HG03039 (cell line): ENCODE data around the gene KCNJ13.
"Not testable (repeated sequence)": the region's sequence is repeated elsewhere in the genome, so short reads cannot be mapped to it uniquely, and the experiment has no call there.

Experiments used
- ATAC-seq: cut with Tn5 transposase; IDR thresholded peaks from one replicate; pipeline ENCODE4 v1.9.1; 2021; ENCODE audit warnings: mild to moderate bottlenecking, moderate library complexity; ENCODE audit not compliant: unreplicated experiment

The KCNJ13 gene

DNA sequence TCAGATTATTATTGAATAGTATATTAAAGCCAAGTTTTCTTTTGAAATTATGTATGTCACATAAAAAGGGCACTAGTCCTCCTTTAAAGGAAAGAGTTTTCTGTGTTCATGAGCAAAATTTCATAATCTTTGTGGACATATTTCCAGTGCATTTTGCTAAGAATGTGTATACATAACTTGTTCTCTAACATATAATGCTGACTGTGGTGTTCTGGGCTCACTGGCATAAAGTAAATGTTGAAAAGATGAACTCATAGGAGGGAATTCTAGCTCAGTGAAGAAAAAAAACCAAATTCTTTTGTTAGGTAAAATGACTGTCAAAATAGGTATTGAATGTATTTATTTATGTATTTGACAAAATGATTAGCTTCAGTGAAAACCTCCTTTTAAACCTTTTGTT, 6.2 kb downstream of the KCNJ13 start:
- ATAC-seq: no peak

DNA sequence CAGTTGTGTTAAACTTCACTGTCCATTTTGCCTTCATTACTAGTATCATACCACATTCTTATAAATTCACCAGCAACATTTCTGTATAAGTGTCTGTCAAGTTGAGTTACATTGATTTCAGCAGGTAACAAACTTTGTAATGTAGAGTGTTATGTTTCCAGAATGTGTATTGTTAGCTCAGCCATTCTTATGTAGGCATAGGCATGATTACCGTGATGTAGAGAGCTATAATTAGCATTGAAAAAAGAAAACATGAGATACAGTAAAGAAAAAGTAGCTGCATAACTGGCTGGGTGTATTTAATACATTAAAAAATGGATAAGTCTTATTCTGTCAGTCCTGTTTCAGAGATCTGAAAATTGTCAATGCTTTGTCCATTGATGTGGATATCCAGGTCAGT, 8.5 kb downstream of the KCNJ13 start:
- ATAC-seq: no peak

- ATAC-seq: no peak
These were observed 15.0 kb downstream of the KCNJ13 start for GRCh38 chr2:232761301-232761907.

GRCh38 chr2:232757905-232758304, 18.5 kb downstream of the KCNJ13 start:
- no peak for ATAC-seq

GRCh38 chr2:232750135-232750671, 26.2 kb downstream of the KCNJ13 start:
- no peak for ATAC-seq

DNA sequence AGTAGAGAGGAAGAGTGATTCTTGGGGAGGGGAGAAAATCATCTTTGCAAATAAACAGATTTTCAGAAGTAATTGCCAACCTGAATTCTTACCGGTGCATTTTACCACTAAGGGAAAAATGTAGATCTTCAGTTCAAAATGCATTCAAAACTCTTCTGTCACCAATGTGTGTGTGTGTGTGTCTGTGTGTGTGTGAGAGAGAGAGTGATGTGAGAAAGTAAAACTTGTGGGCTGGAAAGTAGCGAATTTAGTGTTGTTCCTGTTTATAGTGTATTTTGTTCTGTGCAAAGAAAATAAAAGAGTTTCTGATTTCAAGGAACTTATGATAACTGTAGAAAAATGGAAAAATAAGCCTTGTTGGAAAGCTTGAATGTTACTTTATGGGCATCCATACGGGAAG, 27.0 kb downstream of the KCNJ13 start:
- no peak for ATAC-seq

DNA sequence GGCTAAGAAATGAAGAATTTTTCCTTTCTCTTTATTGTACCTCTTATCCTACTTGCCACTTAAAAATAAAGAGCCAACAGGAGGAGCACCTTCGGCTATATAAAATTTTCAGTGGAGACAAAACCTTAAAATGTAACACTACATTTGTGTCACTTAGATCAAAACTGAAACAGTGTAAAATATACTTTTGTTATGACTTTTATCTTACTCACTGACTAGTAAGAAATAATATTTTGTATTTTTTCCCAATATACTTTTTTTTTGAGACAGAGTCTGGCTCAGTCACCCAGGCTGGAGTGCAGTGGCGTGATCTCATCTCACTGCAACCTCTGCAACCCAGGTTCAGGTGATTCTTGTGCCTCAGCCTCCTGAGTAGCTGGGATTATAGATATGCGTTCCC, 28.3 kb downstream of the KCNJ13 start:
- ATAC-seq: no peak

DNA sequence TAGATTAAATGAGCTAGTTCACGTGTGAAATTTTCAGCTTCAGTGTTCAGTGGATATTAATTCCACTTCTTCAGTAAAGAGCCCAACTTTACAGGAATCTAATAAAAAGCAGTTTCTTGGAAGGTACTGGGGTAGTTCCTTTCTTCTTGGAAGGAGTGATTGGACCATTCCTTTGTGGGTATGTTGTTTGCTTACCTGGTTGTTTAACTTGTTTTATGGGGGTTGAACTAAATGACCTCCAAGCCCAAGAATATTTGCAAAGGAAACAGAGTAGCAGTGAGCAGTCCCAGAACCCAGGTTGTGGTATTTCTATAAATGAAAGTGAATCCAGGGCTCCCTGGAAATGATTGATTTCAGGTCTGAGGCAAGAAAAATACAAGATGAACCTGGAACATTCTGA, 31.4 kb downstream of the KCNJ13 start:
- ATAC-seq: no peak

DNA sequence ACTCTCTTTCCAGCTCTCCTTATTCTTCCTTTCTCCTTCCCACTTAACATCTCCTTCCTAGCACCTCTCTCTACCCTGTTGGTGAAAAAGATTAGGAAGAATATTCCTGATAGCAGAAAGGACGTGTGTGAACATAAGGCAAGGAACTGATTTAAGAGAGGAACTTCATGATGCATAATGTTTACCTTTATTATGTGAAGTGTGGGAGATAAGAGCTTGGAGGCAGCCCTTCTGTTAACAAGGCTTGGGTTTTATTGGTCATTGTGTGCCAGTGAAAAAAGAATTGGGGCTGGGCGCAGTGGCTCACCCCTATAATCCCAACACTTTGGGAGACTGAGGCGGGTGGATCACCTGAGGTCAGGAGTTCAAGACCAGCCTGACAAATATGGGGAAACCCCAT, 34.4 kb downstream of the KCNJ13 start:
- ATAC-seq: no peak

- ATAC-seq: no peak
These were observed 35.1 kb downstream of the KCNJ13 start for GRCh38 chr2:232741294-232741693.

DNA sequence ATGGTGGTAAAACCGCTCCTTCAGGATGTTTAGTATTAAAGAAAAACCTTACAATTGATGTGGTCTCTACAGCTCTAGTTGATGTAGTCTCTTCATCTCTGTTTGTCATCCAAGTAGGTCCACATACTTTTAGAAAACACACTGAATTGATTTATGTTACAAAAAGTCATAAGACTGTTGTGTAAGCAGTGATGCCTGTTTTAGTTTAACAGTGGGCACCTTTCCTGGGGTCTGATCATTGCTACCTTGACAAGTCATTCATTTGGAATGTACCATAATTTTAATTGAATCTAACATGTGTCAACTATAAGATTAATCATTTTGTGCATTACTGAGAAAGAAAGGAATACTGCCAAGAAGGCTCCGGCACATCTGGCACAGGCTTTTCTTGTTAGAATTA, 44.9 kb downstream of the KCNJ13 start:
- no peak for ATAC-seq

GRCh38 chr2:232728785-232729184, 47.6 kb downstream of the KCNJ13 start:
- no peak for ATAC-seq

- ATAC-seq: no peak
These were observed 53.3 kb downstream of the KCNJ13 start for GRCh38 chr2:232723027-232723426.

DNA sequence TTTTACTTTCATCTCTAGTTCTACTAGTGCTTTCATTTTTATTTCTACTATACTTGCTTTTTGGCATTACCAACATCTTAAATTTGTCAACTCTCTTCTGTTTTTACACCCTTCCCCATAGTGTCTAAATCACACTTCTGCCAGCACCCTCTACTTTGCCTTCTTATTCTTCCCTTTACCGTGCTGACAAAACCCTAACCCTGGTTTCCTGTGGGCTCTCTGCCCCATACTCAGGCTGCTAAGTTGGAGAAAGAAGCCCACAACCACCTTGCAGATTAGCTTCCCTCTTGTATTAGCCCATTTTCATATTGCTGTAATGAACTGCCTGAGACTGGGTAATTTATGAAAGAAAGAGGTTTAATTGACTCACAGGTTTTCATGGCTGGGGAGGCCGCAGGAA, 54.5 kb downstream of the KCNJ13 start:
- ATAC-seq: no peak

GRCh38 chr2:232721261-232721660, 55.1 kb downstream of the KCNJ13 start:
- no peak for ATAC-seq

DNA sequence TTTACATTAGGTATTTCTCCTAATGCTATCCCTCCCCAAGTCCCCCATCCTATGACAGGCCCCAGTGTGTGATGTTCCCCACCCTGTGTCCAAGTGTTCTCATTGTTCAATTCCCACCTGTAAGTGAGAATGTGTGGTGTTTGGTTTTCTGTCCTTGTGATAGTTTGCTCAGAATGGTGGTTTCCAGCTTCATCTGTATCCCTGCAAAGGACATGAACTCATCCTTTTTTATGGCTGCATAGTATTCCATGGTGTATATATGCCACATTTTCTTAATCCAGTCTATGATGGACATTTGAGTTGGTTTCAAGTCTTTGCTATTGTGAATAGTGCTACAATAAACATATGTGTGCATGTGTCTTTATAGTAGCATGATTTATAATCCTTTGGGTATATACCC, 56.3 kb downstream of the KCNJ13 start:
- ATAC-seq: not testable (repeated sequence)
